ENCODE data around the gene SLC39A10. TPM values are rescaled to one million over a fixed set of nuclear protein-coding genes. Genes with fewer than 3 reads are reported as not detected.

Gene SLC39A10
- total and polyA plus RNA-seq, 10 of the 15 experiments (the other 5 are each of a cell fraction or from before 2014, with no cell fraction given) = 2.0 to 23.6 (median 7.9) TPM

DNA sequence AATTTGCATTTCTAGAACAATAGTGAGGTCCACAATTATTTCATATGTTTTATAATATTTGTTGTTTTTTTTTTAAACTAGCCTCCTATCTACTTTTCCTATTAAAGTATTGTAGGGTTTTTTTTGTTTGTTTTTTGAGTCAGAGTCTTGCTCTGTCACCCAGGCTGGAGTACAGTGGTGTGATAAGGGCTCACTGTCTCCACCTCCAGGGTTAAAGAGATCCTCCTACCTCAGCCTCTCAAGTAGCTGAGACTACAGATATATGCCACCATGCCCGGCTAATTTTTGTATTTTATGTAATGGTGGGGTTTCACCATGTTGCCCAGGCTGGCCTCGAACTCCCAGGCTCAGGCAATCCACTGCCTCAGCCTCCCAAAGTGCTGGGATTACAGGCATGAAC is 122.5 kb downstream of the SLC39A10 start:
- WGBS (ENCODE audit: insufficient coverage, insufficient replicate concordance, low lambda C conversion rate, missing lambda C conversion rate) = 0% methylated on average over 2 of the region's 2 CpGs
- Histone ChIP-seq H3K4me1 (ENCODE audit: control insufficient read depth, insufficient read depth, low read length) (no peaks in the 10 kb centered on the region), H3K4me3 (no peak overlapping the region), H3K27me3 (replicated peaks in 1 of 2; ENCODE audit: control insufficient read depth in 2 of 2, insufficient read depth in 2 of 2, low read length in 1 of 2) (no peaks in the 10 kb centered on the region), H3K9ac (ENCODE audit: control insufficient read depth, insufficient read depth, low read length) (no peak overlapping the region), H3K27ac (ENCODE audit: control insufficient read depth, insufficient read depth) (no peak overlapping the region), H4K20me1 (ENCODE audit: control insufficient read depth, insufficient read depth) (no peaks in the 10 kb centered on the region), H2AFZ (ENCODE audit: control insufficient read depth, low read depth, low read length) (no peak overlapping the region), H3K9me3 (replicated peaks; ENCODE audit: control insufficient read depth, insufficient read depth, low read length) (no peaks in the 10 kb centered on the region), H3K36me3 (ENCODE audit: control insufficient read depth in 2 of 2, insufficient read depth in 2 of 2, low read length in 1 of 2) (no peaks in the 10 kb centered on the region), H3K79me2 (ENCODE audit: control insufficient read depth, insufficient read depth, low read length) (no peaks in the 10 kb centered on the region), H3K4me2 (ENCODE audit: control insufficient read depth, insufficient read depth) (no peak overlapping the region)
- intact Hi-C loops (cut with micrococcal nuclease; ENCODE audit: unreplicated experiment) (no loop called here), in situ Hi-C loops (cut with MboI) (no loop called here)
- ATAC-seq (peak; percentile 44; the same call in 2 of the 3 replicates), FAIRE-seq (no peak), DNase-seq (ENCODE audit: low read depth, low spot score) (no peak)
- ChIA-PET CTCF (no interaction called here), RAD21 (ENCODE audit: unreplicated experiment) (no interaction called here), POLR2A (no interaction called here), SMC1A (ENCODE audit: uncharacterized antibody, unreplicated experiment) (interaction anchor here (0.7 kb wide), 1 partner anchor 336 kb away, joined by 4 read pairs; no protein-coding TSS in a partner anchor)
- TF ChIP-seq, protein P1, sequence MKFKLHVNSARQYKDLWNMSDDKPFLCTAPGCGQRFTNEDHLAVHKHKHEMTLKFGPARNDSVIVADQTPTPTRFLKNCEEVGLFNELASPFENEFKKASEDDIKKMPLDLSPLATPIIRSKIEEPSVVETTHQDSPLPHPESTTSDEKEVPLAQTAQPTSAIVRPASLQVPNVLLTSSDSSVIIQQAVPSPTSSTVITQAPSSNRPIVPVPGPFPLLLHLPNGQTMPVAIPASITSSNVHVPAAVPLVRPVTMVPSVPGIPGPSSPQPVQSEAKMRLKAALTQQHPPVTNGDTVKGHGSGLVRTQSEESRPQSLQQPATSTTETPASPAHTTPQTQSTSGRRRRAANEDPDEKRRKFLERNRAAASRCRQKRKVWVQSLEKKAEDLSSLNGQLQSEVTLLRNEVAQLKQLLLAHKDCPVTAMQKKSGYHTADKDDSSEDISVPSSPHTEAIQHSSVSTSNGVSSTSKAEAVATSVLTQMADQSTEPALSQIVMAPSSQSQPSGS (IDR thresholded peaks at IDR 0.05; ENCODE audit: low read length) = no peak
- no peak for TF ChIP-seq SMAD5 (IDR thresholded peaks at IDR 0.05; ENCODE audit: low read depth)
- no peak for TF ChIP-seq NR2C2 (IDR thresholded peaks at IDR 0.05; ENCODE audit: borderline replicate concordance, control insufficient read depth, insufficient read length, low read depth)
- no peak for TF ChIP-seq TARDBP (IDR thresholded peaks at IDR 0.05; ENCODE audit: borderline replicate concordance)
- TF ChIP-seq NR2C1 (IDR thresholded peaks at IDR 0.05) = no peak
- no TSS peak for BruUV-seq (replicated peaks)

DNA sequence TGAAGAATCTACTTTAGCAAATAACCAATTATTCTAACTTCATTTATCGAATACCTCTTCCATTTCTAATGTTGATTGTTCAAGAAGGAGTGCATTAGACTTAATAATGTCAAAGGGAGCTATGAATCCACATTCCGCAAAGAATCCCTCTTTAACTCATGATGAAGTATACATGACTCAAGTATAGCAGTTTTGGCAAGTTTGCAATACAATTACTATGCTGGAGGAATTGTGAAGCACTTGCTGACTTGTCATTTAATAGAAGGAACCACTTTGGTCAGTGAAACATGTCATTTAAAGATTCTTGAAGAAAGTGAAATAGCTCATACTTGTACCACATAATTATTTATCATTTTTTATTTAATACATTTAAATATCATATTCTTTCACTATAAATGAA is 125.1 kb downstream of the SLC39A10 start:
- POLR2A ChIA-PET = no interaction called here
- Histone ChIP-seq H3K4me3 (no peak overlapping the region), H3K27ac (ENCODE audit: control insufficient read depth, insufficient read depth) (no peak overlapping the region), H3K79me2 (ENCODE audit: control insufficient read depth, insufficient read depth, low read length) (no peaks in the 10 kb centered on the region), H3K36me3 (ENCODE audit: control insufficient read depth in 2 of 2, insufficient read depth in 2 of 2, low read length in 1 of 2) (no peaks in the 10 kb centered on the region), H3K9me3 (replicated peaks; ENCODE audit: control insufficient read depth, insufficient read depth, low read length) (no peaks in the 10 kb centered on the region), H3K4me1 (ENCODE audit: control insufficient read depth, insufficient read depth, low read length) (no peaks in the 10 kb centered on the region), H4K20me1 (ENCODE audit: control insufficient read depth, insufficient read depth) (no peaks in the 10 kb centered on the region), H3K27me3 (replicated peaks in 1 of 2; ENCODE audit: control insufficient read depth in 2 of 2, insufficient read depth in 2 of 2, low read length in 1 of 2) (no peaks in the 10 kb centered on the region), H2AFZ (ENCODE audit: control insufficient read depth, low read depth, low read length) (no peak overlapping the region), H3K9ac (ENCODE audit: control insufficient read depth, insufficient read depth, low read length) (no peak overlapping the region), H3K4me2 (ENCODE audit: control insufficient read depth, insufficient read depth) (no peak overlapping the region)
- WGBS (ENCODE audit: insufficient coverage, insufficient replicate concordance, low lambda C conversion rate, missing lambda C conversion rate) = 45% methylated on average over 2 of the region's 2 CpGs
- in situ Hi-C loops (cut with MboI) = no loop called here
- no TSS peak for BruUV-seq (replicated peaks)
- CTCF ChIA-PET = no interaction called here
- DNase-seq (ENCODE audit: low read depth, low spot score) = no peak
- SMC1A ChIA-PET (ENCODE audit: uncharacterized antibody, unreplicated experiment) = no interaction called here
- intact Hi-C loops (cut with micrococcal nuclease; ENCODE audit: unreplicated experiment) = no loop called here
- FAIRE-seq = no peak
- ATAC-seq = no peak
- RAD21 ChIA-PET (ENCODE audit: unreplicated experiment) = no interaction called here
- TF ChIP-seq NFYB (IDR thresholded peaks at IDR 0.05; ENCODE audit: insufficient read depth, low read depth, low read length) = no peak
- TF ChIP-seq, protein P2, sequence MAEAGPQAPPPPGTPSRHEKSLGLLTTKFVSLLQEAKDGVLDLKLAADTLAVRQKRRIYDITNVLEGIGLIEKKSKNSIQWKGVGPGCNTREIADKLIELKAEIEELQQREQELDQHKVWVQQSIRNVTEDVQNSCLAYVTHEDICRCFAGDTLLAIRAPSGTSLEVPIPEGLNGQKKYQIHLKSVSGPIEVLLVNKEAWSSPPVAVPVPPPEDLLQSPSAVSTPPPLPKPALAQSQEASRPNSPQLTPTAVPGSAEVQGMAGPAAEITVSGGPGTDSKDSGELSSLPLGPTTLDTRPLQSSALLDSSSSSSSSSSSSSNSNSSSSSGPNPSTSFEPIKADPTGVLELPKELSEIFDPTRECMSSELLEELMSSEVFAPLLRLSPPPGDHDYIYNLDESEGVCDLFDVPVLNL (IDR thresholded peaks at IDR 0.05; ENCODE audit: low read depth, low read length) = no peak
- TF ChIP-seq, protein P3, sequence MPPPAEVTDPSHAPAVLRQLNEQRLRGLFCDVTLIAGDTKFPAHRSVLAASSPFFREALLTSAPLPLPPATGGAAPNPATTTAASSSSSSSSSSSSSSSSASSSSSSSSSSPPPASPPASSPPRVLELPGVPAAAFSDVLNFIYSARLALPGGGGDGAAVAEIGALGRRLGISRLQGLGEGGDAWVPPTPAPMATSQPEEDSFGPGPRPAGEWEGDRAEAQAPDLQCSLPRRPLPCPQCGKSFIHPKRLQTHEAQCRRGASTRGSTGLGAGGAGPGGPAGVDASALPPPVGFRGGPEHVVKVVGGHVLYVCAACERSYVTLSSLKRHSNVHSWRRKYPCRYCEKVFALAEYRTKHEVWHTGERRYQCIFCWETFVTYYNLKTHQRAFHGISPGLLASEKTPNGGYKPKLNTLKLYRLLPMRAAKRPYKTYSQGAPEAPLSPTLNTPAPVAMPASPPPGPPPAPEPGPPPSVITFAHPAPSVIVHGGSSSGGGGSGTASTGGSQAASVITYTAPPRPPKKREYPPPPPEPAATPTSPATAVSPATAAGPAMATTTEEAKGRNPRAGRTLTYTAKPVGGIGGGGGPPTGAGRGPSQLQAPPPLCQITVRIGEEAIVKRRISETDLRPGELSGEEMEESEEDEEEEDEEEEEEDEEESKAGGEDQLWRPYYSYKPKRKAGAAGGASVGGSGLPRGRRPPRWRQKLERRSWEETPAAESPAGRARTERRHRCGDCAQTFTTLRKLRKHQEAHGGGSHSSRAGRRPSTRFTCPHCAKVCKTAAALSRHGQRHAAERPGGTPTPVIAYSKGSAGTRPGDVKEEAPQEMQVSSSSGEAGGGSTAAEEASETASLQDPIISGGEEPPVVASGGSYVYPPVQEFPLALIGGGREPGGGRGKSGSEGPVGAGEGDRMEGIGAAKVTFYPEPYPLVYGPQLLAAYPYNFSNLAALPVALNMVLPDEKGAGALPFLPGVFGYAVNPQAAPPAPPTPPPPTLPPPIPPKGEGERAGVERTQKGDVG (CRISPR knock-in tag; IDR thresholded peaks at IDR 0.05) = no peak
- TF ChIP-seq RAD51 (IDR thresholded peaks at IDR 0.05) = no peak
- no peak for TF ChIP-seq RB1 (IDR thresholded peaks at IDR 0.05; ENCODE audit: borderline replicate concordance)
- no peak for TF ChIP-seq CBX3 (IDR thresholded peaks at IDR 0.05; ENCODE audit: borderline replicate concordance, low read depth)

Measured in GM12878 (cell line).